ENCODE results near the gene NEGR1. TPM values are rescaled to one million over a fixed set of nuclear protein-coding genes. Genes with fewer than 3 reads are reported as not detected.

The NEGR1 gene
- total and polyA plus RNA-seq, 2 experiments from 2014 or later, result 1.0 to 2.8 TPM

DNA sequence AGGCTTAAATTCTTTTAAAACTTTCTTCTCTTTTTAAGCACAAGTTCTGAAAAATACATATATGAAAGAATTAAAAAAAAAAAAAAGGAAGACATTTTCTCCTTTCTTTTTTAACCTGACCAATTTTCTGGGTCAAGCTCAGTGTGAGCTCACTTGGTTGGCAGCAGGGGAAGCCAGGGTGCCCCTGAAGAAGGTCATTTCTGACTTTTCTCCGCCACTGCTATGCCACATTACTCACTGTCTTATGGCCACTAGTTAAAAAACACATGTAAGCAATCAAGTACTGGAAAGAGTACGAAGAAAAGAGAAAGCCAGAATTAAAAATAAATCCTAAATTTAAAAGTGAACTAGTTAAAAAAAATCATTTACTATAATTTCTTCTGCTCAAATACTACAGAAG is 275.0 kb downstream of the NEGR1 start:
- H3K9me3 ChIP-seq (ENCODE audit: low read depth), result no peaks in the 10 kb centered on the region
- H3K79me2 ChIP-seq, result no peaks in the 10 kb centered on the region
- H3K4me3 ChIP-seq, result no peak overlapping the region
- 88% methylated on average over 2 of the region's 2 CpGs for WGBS (ENCODE audit: low lambda C conversion rate, missing lambda C conversion rate)
- H3K36me3 ChIP-seq (replicated peaks; ENCODE audit: insufficient read depth, low read depth), result no peaks in the 10 kb centered on the region
- H4K20me1 ChIP-seq (ENCODE audit: insufficient read depth, poor library complexity, severe bottlenecking), result no peaks in the 10 kb centered on the region
- H3K27me3 ChIP-seq, result no peaks in the 10 kb centered on the region
- H3K27ac ChIP-seq, result no peak overlapping the region
- no peak overlapping the region for H3K4me2 ChIP-seq
- H3K9me2 ChIP-seq (replicated peaks; ENCODE audit: insufficient read depth), result no peaks in the 10 kb centered on the region
- H2AFZ ChIP-seq, result no peak overlapping the region
- TF ChIP-seq EZH2 (IDR thresholded peaks at IDR 0.05; ENCODE audit: borderline replicate concordance), result no peak
- no peak for TF ChIP-seq EZH2phosphoT487 (IDR thresholded peaks at IDR 0.05; ENCODE audit: low read depth, severe bottlenecking, unreplicated experiment)
- TF ChIP-seq, protein P1, sequence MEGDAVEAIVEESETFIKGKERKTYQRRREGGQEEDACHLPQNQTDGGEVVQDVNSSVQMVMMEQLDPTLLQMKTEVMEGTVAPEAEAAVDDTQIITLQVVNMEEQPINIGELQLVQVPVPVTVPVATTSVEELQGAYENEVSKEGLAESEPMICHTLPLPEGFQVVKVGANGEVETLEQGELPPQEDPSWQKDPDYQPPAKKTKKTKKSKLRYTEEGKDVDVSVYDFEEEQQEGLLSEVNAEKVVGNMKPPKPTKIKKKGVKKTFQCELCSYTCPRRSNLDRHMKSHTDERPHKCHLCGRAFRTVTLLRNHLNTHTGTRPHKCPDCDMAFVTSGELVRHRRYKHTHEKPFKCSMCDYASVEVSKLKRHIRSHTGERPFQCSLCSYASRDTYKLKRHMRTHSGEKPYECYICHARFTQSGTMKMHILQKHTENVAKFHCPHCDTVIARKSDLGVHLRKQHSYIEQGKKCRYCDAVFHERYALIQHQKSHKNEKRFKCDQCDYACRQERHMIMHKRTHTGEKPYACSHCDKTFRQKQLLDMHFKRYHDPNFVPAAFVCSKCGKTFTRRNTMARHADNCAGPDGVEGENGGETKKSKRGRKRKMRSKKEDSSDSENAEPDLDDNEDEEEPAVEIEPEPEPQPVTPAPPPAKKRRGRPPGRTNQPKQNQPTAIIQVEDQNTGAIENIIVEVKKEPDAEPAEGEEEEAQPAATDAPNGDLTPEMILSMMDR (IDR thresholded peaks at IDR 0.05; ENCODE audit: poor library complexity), result no peak
- peaks cover 5% of the 10 kb centered on the region for H3K4me1 ChIP-seq (ENCODE audit: insufficient read depth)
- DNase-seq (ENCODE audit: low spot score), result no peak

DNA sequence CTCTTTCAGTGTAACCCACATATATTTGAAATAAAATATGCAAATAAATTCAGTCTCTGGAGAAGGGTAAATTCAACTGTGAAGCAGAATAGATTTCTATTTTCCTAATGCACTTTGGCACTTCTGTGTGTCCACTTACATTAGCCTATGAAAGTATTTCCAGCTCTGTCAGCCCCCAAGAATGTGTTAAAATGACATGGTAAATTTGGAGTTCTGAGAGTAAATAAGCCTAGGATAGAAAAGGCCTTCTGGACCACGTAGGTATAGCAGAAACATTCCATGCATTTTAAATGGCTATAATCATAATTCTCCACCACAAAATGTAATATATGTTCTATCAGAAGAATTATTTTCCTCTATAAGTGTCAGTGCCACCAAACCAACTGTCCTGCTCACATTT is 276.2 kb downstream of the NEGR1 start:
- H3K4me2 ChIP-seq, result no peak overlapping the region
- H3K27me3 ChIP-seq, result no peaks in the 10 kb centered on the region
- no peak for DNase-seq (ENCODE audit: low spot score)
- 38% methylated on average over 1 of the region's 1 CpG for WGBS (ENCODE audit: low lambda C conversion rate, missing lambda C conversion rate)
- no peaks in the 10 kb centered on the region for H3K79me2 ChIP-seq
- TF ChIP-seq EZH2 (IDR thresholded peaks at IDR 0.05; ENCODE audit: borderline replicate concordance) (no peak), EZH2phosphoT487 (IDR thresholded peaks at IDR 0.05; ENCODE audit: low read depth, severe bottlenecking, unreplicated experiment) (no peak)
- TF ChIP-seq, protein P1 (IDR thresholded peaks at IDR 0.05; ENCODE audit: poor library complexity), result no peak
- no peaks in the 10 kb centered on the region for H3K9me2 ChIP-seq (replicated peaks; ENCODE audit: insufficient read depth)
- H3K36me3 ChIP-seq (replicated peaks; ENCODE audit: insufficient read depth, low read depth), result no peaks in the 10 kb centered on the region
- no peak overlapping the region for H2AFZ ChIP-seq
- H4K20me1 ChIP-seq (ENCODE audit: insufficient read depth, poor library complexity, severe bottlenecking), result no peaks in the 10 kb centered on the region
- H3K4me3 ChIP-seq, result no peak overlapping the region
- peaks cover 5% of the 10 kb centered on the region for H3K4me1 ChIP-seq (ENCODE audit: insufficient read depth)
- no peak overlapping the region for H3K27ac ChIP-seq
- H3K9me3 ChIP-seq (ENCODE audit: low read depth), result no peaks in the 10 kb centered on the region

DNA sequence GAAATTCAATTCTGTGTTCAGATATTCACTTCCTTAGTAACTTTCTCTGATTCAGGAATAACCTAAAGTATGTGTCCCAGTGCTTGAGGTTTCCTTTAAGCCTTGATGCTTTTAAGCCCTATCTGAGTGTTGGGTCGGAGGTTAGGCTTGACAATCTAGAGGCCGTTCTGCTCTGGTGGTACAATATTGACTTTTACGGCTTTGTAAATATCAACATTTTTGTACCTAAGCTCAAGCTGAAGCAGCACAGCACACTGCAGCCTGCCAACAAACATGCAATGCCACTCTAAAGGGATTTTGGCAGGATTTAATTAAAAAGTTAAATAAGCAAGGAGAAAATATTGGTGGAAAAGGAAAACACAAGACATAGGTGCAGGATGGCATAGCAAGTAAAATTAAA is 279.2 kb downstream of the NEGR1 start:
- H3K36me3 ChIP-seq (replicated peaks; ENCODE audit: insufficient read depth, low read depth), result no peaks in the 10 kb centered on the region
- no peaks in the 10 kb centered on the region for H3K9me2 ChIP-seq (replicated peaks; ENCODE audit: insufficient read depth)
- no peaks in the 10 kb centered on the region for H3K9me3 ChIP-seq (ENCODE audit: low read depth)
- WGBS (ENCODE audit: low lambda C conversion rate, missing lambda C conversion rate), result 29% methylated on average over 3 of the region's 3 CpGs
- no peak for DNase-seq (ENCODE audit: low spot score)
- H3K4me3 ChIP-seq, result no peak overlapping the region
- H3K4me2 ChIP-seq, result no peak overlapping the region
- H3K27me3 ChIP-seq, result no peaks in the 10 kb centered on the region
- peak overlapping the region; percentile 33 for H2AFZ ChIP-seq
- no peaks in the 10 kb centered on the region for H3K79me2 ChIP-seq
- H3K27ac ChIP-seq, result no peak overlapping the region
- H4K20me1 ChIP-seq (ENCODE audit: insufficient read depth, poor library complexity, severe bottlenecking), result no peaks in the 10 kb centered on the region
- TF ChIP-seq EZH2phosphoT487 (IDR thresholded peaks at IDR 0.05; ENCODE audit: low read depth, severe bottlenecking, unreplicated experiment), result no peak
- TF ChIP-seq EZH2 (IDR thresholded peaks at IDR 0.05; ENCODE audit: borderline replicate concordance), result no peak
- TF ChIP-seq, protein P1 (IDR thresholded peaks at IDR 0.05; ENCODE audit: poor library complexity), result no peak
- peaks cover 8% of the 10 kb centered on the region for H3K4me1 ChIP-seq (ENCODE audit: insufficient read depth)

- H2AFZ ChIP-seq, result no peak overlapping the region
- WGBS (ENCODE audit: low lambda C conversion rate, missing lambda C conversion rate), result 60% methylated on average over 4 of the region's 4 CpGs
- no peak overlapping the region for H3K4me3 ChIP-seq
- H3K4me1 ChIP-seq (ENCODE audit: insufficient read depth), result peaks cover 8% of the 10 kb centered on the region
- no peaks in the 10 kb centered on the region for H3K27me3 ChIP-seq
- peak overlapping the region; percentile 82 for H3K27ac ChIP-seq
- H3K79me2 ChIP-seq, result no peaks in the 10 kb centered on the region
- no peaks in the 10 kb centered on the region for H3K36me3 ChIP-seq (replicated peaks; ENCODE audit: insufficient read depth, low read depth)
- DNase-seq (ENCODE audit: low spot score), result peak; percentile 16
- no peaks in the 10 kb centered on the region for H3K9me3 ChIP-seq (ENCODE audit: low read depth)
- H4K20me1 ChIP-seq (ENCODE audit: insufficient read depth, poor library complexity, severe bottlenecking), result no peaks in the 10 kb centered on the region
- no peak for TF ChIP-seq EZH2 (IDR thresholded peaks at IDR 0.05; ENCODE audit: borderline replicate concordance)
- TF ChIP-seq, protein P1 (IDR thresholded peaks at IDR 0.05; ENCODE audit: poor library complexity), result no peak
- no peak for TF ChIP-seq EZH2phosphoT487 (IDR thresholded peaks at IDR 0.05; ENCODE audit: low read depth, severe bottlenecking, unreplicated experiment)
- H3K9me2 ChIP-seq (replicated peaks; ENCODE audit: insufficient read depth), result no peaks in the 10 kb centered on the region
- no peak overlapping the region for H3K4me2 ChIP-seq
These were observed 281.5 kb downstream of the NEGR1 start for GRCh38 chr1:72000809-72001208.

Measured in hepatocyte (in vitro differentiated cells).